HG03196 (cell line): ENCODE results near the gene TMEM41B.
"Not testable (repeated sequence)": the region's sequence is repeated elsewhere in the genome, so short reads cannot be mapped to it uniquely, and the experiment has no call there.

ENCODE experiments used
- ATAC-seq: cut with Tn5 transposase; IDR thresholded peaks from one replicate; pipeline ENCODE4 v1.9.1; 2021; ENCODE audit not compliant: unreplicated experiment

TMEM41B gene

GRCh38 chr11:9263840-9264315, 50.5 kb downstream of the TMEM41B start:
- peak; percentile 61 for ATAC-seq

- not testable (repeated sequence) for ATAC-seq
Observed at GRCh38 chr11:9260838-9261146, 53.6 kb downstream of the TMEM41B start.

GRCh38 chr11:9259981-9260837, 54.2 kb downstream of the TMEM41B start:
- ATAC-seq, result no peak

- not testable (repeated sequence) for ATAC-seq
Observed at GRCh38 chr11:9258279-9258678, 56.1 kb downstream of the TMEM41B start.

- no peak for ATAC-seq
Observed at GRCh38 chr11:9254416-9254815, 60.0 kb downstream of the TMEM41B start.

GRCh38 chr11:9253086-9253485, 61.3 kb downstream of the TMEM41B start:
- ATAC-seq, result no peak

- ATAC-seq, result no peak
Observed at GRCh38 chr11:9251311-9251710, 63.1 kb downstream of the TMEM41B start.

GRCh38 chr11:9250139-9250582, 64.2 kb downstream of the TMEM41B start:
- peak; percentile 70 for ATAC-seq

GRCh38 chr11:9249252-9249651, 65.1 kb downstream of the TMEM41B start:
- ATAC-seq, result no peak

GRCh38 chr11:9247863-9248262, 66.5 kb downstream of the TMEM41B start:
- no peak for ATAC-seq

GRCh38 chr11:9236242-9236641, 78.2 kb downstream of the TMEM41B start:
- ATAC-seq, result not testable (repeated sequence)

GRCh38 chr11:9232482-9232881, 81.9 kb downstream of the TMEM41B start:
- ATAC-seq, result no peak

GRCh38 chr11:9231848-9232177, 82.6 kb downstream of the TMEM41B start:
- ATAC-seq, result no peak
